H9 (cell line): ENCODE data around the gene CYP27A1. TPM values are rescaled to one million over a fixed set of nuclear protein-coding genes. Genes with fewer than 3 reads are reported as not detected.

Experiments
- DNase-seq: peaks from one replicate; pipeline ENCODE4 v3.0.0-alpha.2; 2017
- H2AFZ ChIP-seq: one replicate; pipeline ENCODE4 v1.6.1; 2013; ENCODE audit warnings: mild to moderate bottlenecking, low read length, control low read depth, moderate library complexity
- H2AK5ac ChIP-seq: 2 replicates; pipeline ENCODE4 v1.6.1; 2013; ENCODE audit warnings: low read length, control low read depth, mixed read lengths; ENCODE audit not compliant: insufficient read length
- H2BK120ac ChIP-seq: one replicate; pipeline ENCODE4 v1.6.1; 2013; ENCODE audit warnings: low read depth, mild to moderate bottlenecking, low read length, control low read depth, inconsistent platforms; ENCODE audit not compliant: poor library complexity, severe bottlenecking
- H2BK12ac ChIP-seq: 2 replicates; pipeline ENCODE4 v1.6.1; 2013; ENCODE audit warnings: low read length, control low read depth, mixed read lengths, low read depth; ENCODE audit not compliant: insufficient read length
- H2BK15ac ChIP-seq: 2 replicates; pipeline ENCODE4 v1.6.1; 2013; ENCODE audit warnings: low read depth, low read length, control low read depth
- H2BK20ac ChIP-seq: one replicate; pipeline ENCODE4 v1.6.1; 2013; ENCODE audit warnings: low read depth, mild to moderate bottlenecking, low read length, control low read depth, inconsistent platforms; ENCODE audit not compliant: poor library complexity, severe bottlenecking
- H2BK5ac ChIP-seq: 2 replicates; pipeline ENCODE4 v1.6.1; 2013; ENCODE audit warnings: low read length, control low read depth, mixed read lengths; ENCODE audit not compliant: insufficient read length
- H3K14ac ChIP-seq: 2 replicates; pipeline ENCODE4 v1.6.1; 2013; ENCODE audit warnings: low read length, control low read depth; ENCODE audit not compliant: insufficient read depth
- H3K18ac ChIP-seq: 2 replicates; pipeline ENCODE4 v1.6.1; 2013; ENCODE audit warnings: low read depth, mild to moderate bottlenecking, mixed read lengths, low read length, control low read depth; ENCODE audit not compliant: insufficient read length
- H3K23ac ChIP-seq: 2 replicates; pipeline ENCODE4 v1.6.1; 2013; ENCODE audit warnings: low read length, control low read depth, mixed read lengths, low read depth; ENCODE audit not compliant: insufficient read length
- H3K23me2 ChIP-seq: 2 replicates; pipeline ENCODE4 v1.6.1; 2013; ENCODE audit warnings: low read depth, mild to moderate bottlenecking, mixed read lengths, low read length, control low read depth; ENCODE audit not compliant: insufficient read length, poor library complexity, severe bottlenecking
- H3K27ac ChIP-seq: 2 replicates; pipeline ENCODE4 v1.5.1; 2013; ENCODE audit warnings: low read length, control low read depth, mixed read lengths, low read depth; ENCODE audit not compliant: insufficient read length
- H3K27me3 ChIP-seq: 2 replicates; pipeline ENCODE4 v1.6.1; 2013; ENCODE audit warnings: low read length, control low read depth, inconsistent platforms; ENCODE audit not compliant: insufficient read depth
- H3K4ac ChIP-seq: 2 replicates; pipeline ENCODE4 v1.6.1; 2013; ENCODE audit warnings: low read depth, mild to moderate bottlenecking, control low read depth, inconsistent platforms, low read length, moderate library complexity
- H3K4me1 ChIP-seq: 2 replicates; pipeline ENCODE4 v1.6.1; 2013; ENCODE audit warnings: low read length, control low read depth, inconsistent platforms; ENCODE audit not compliant: insufficient read depth
- H3K4me2 ChIP-seq: 2 replicates; pipeline ENCODE4 v1.6.1; 2013; ENCODE audit warnings: low read length, control low read depth, mixed read lengths; ENCODE audit not compliant: insufficient read length, insufficient read depth
- H3K56ac ChIP-seq: 2 replicates; pipeline ENCODE4 v1.6.1; 2013; ENCODE audit warnings: low read depth, mild to moderate bottlenecking, mixed read lengths, low read length, control low read depth; ENCODE audit not compliant: insufficient read length
- H3K79me1 ChIP-seq: 2 replicates; pipeline ENCODE4 v1.6.1; 2013; ENCODE audit warnings: low read depth, mild to moderate bottlenecking, moderate library complexity, low read length, control low read depth, inconsistent platforms; ENCODE audit not compliant: insufficient read depth, poor library complexity, severe bottlenecking
- H3K79me2 ChIP-seq: 2 replicates; pipeline ENCODE4 v1.6.1; 2013; ENCODE audit warnings: low read length, control low read depth, inconsistent platforms; ENCODE audit not compliant: insufficient read depth
- H3K9ac ChIP-seq: 2 replicates; pipeline ENCODE4 v1.6.1; 2013; ENCODE audit warnings: low read length, control low read depth, mixed read lengths; ENCODE audit not compliant: insufficient read length; ENCODE audit errors: extremely low read depth
- H3K9me3 ChIP-seq: one replicate; pipeline ENCODE4 v1.6.1; 2013; ENCODE audit warnings: low read depth, low read length, inconsistent platforms; ENCODE audit not compliant: control insufficient read depth
- H3T11ph ChIP-seq: one replicate; pipeline ENCODE4 v1.6.1; 2013; ENCODE audit warnings: mild to moderate bottlenecking, low read length, control low read depth, inconsistent platforms
- H4K20me1 ChIP-seq: one replicate; pipeline ENCODE4 v1.6.1; 2013; ENCODE audit not compliant: control insufficient read depth, insufficient read length, insufficient read depth
- H4K5ac ChIP-seq: 2 replicates; pipeline ENCODE4 v1.6.1; 2013; ENCODE audit warnings: low read depth, mild to moderate bottlenecking, mixed read lengths, low read length, control low read depth; ENCODE audit not compliant: insufficient read length
- H4K8ac ChIP-seq: replicated peaks from 2 replicates; pipeline ENCODE4 v1.6.1; 2013; ENCODE audit warnings: low read length, control low read depth, mixed read lengths, low read depth; ENCODE audit not compliant: insufficient read length
- H4K91ac ChIP-seq: 2 replicates; pipeline ENCODE4 v1.6.1; 2013; ENCODE audit warnings: low read depth, mild to moderate bottlenecking, moderate library complexity, mixed read lengths, low read length, control low read depth; ENCODE audit not compliant: insufficient read length
- H3K27ac Mint-ChIP-seq, 3 experiments: 2 replicates in 2 of 3; 3 replicates in 1 of 3; pipeline ENCODE4 v1.8.0; 2020 to 2021; ENCODE audit warnings: mixed read lengths in 3 of 3, mild to moderate bottlenecking in 1 of 3, moderate library complexity in 1 of 3
- H3K27me3 Mint-ChIP-seq: 2 replicates; pipeline ENCODE4 v1.8.0; 2021; ENCODE audit warnings: low read depth, mild to moderate bottlenecking, moderate library complexity, mixed read lengths
- H3K36me3 Mint-ChIP-seq, 3 experiments: 2 replicates in 2 of 3; 3 replicates in 1 of 3; pipeline ENCODE4 v1.8.0; 2020 to 2021; ENCODE audit warnings: low read depth in 3 of 3, mixed read lengths in 3 of 3; ENCODE audit not compliant: insufficient read depth in 1 of 3
- H3K4me1 Mint-ChIP-seq, 2 experiments: 2 replicates each; pipeline ENCODE4 v1.8.0; 2020; ENCODE audit warnings: mixed read lengths in 2 of 2
- H3K4me3 Mint-ChIP-seq, 2 experiments: 2 replicates in 1 of 2; 3 replicates in 1 of 2; pipeline ENCODE4 v1.8.0; 2020 to 2021; ENCODE audit warnings: mild to moderate bottlenecking in 2 of 2, mixed read lengths in 2 of 2, moderate library complexity in 1 of 2
- H3K9me3 Mint-ChIP-seq, 2 experiments: 2 replicates in 1 of 2; 3 replicates in 1 of 2; pipeline ENCODE4 v1.8.0; 2020; ENCODE audit warnings: mild to moderate bottlenecking in 2 of 2, mixed read lengths in 2 of 2, moderate library complexity in 1 of 2
- WGBS: extraction: QIAGEN DNeasy Blood & Tissue Kit; methylation state at CpG from one replicate; pipeline ENCODE4 v1.1.7; 2013; ENCODE audit warnings: missing lambda C conversion rate, low lambda C conversion rate, mixed read lengths; ENCODE audit not compliant: insufficient read length; ENCODE audit errors: extremely low coverage; 5-methylcytosine and 5-hydroxymethylcytosine counted together
- total RNA-seq: library from RNA; stranded (reverse); gene quantifications from 2 replicates; pipeline ENCODE4 v1.2.1, GENCODE V29; 2021
- TF ChIP-seq, protein P1 (sequence below): fragments of 200-600 bp; sonication (generic); conservative IDR thresholded peaks from 3 replicates; pipeline ENCODE4 v1.8.0; 2021; ENCODE audit warnings: antibody characterized with exemption, mild to moderate bottlenecking

CYP27A1 gene
- total RNA-seq, 1 experiment from 2014 or later: 3.1 TPM

DNA sequence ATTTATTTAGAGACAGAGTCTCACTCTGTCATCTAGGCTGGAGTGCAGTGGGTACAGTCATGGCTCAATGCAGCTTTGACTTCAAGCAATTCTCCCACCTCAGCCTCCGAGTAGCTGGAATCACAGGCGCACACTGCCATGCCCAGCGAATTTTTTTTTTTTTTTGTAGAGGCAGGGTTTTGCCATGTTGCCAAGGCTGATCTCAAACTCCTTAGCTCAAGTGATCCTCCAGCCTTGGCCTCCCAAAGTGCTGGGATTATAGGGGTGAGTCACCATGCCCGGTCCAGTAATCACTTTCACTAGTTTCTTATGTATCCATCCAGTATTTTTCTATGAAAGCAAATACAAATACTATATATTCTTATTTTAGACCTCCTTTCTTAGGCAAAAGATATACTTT lies 25.7 kb downstream of the CYP27A1 start:
- H3K9me3 ChIP-seq: no peaks in the 10 kb centered on the region
- no peak overlapping the region for H3K27ac Mint-ChIP-seq
- no peak overlapping the region for H2BK5ac ChIP-seq
- TF ChIP-seq, protein P1, sequence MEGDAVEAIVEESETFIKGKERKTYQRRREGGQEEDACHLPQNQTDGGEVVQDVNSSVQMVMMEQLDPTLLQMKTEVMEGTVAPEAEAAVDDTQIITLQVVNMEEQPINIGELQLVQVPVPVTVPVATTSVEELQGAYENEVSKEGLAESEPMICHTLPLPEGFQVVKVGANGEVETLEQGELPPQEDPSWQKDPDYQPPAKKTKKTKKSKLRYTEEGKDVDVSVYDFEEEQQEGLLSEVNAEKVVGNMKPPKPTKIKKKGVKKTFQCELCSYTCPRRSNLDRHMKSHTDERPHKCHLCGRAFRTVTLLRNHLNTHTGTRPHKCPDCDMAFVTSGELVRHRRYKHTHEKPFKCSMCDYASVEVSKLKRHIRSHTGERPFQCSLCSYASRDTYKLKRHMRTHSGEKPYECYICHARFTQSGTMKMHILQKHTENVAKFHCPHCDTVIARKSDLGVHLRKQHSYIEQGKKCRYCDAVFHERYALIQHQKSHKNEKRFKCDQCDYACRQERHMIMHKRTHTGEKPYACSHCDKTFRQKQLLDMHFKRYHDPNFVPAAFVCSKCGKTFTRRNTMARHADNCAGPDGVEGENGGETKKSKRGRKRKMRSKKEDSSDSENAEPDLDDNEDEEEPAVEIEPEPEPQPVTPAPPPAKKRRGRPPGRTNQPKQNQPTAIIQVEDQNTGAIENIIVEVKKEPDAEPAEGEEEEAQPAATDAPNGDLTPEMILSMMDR: no peak
- no peak overlapping the region for H3K4ac ChIP-seq
- no peaks in the 10 kb centered on the region for H3K27me3 Mint-ChIP-seq
- H3K36me3 Mint-ChIP-seq: peaks cover 5 to 15% (median 8%) of the 10 kb centered on the region in 3 experiments
- H3K23me2 ChIP-seq: no peaks in the 10 kb centered on the region
- H2BK12ac ChIP-seq: no peak overlapping the region
- no peak overlapping the region for H4K91ac ChIP-seq
- no peak overlapping the region for H2BK20ac ChIP-seq
- H3K18ac ChIP-seq: no peak overlapping the region
- peaks cover 3% of the 10 kb centered on the region; the same call in 1 of the 2 replicates for H3K4me1 ChIP-seq
- H3K23ac ChIP-seq: no peak overlapping the region
- H2BK120ac ChIP-seq: no peak overlapping the region
- H3K9ac ChIP-seq: no peak overlapping the region
- H3K27me3 ChIP-seq: no peaks in the 10 kb centered on the region
- H3K14ac ChIP-seq: no peak overlapping the region
- H3K27ac ChIP-seq: no peak overlapping the region
- no peak overlapping the region for H2AFZ ChIP-seq
- no peaks in the 10 kb centered on the region for H3K79me1 ChIP-seq
- H4K8ac ChIP-seq: no peak overlapping the region
- H3K4me3 Mint-ChIP-seq: no peak overlapping the region
- no peak for DNase-seq
- peaks cover 12 to 16% of the 10 kb centered on the region in 2 experiments for H3K9me3 Mint-ChIP-seq
- H3T11ph ChIP-seq: no peak overlapping the region
- no CpG with 5 or more reads among the region's 4 CpGs for WGBS
- no peaks in the 10 kb centered on the region for H4K20me1 ChIP-seq
- no peak overlapping the region for H2BK15ac ChIP-seq
- peaks cover 15 to 16% of the 10 kb centered on the region in 2 experiments for H3K4me1 Mint-ChIP-seq
- H2AK5ac ChIP-seq: no peak overlapping the region
- no peaks in the 10 kb centered on the region for H3K79me2 ChIP-seq
- no peak overlapping the region for H4K5ac ChIP-seq
- no peak overlapping the region for H3K56ac ChIP-seq
- no peak overlapping the region for H3K4me2 ChIP-seq
